Stimulated activated naive CD4-positive, alpha-beta T cell treated with Interleukin-2 at 50 U/mL for 16 hours (primary cell): ENCODE measurements around the gene OPCML.

Experiments used
- DNase-seq: peaks from one replicate; lab custom pipeline; 2025; lab: John Stamatoyannopoulos, UW

OPCML gene

DNA sequence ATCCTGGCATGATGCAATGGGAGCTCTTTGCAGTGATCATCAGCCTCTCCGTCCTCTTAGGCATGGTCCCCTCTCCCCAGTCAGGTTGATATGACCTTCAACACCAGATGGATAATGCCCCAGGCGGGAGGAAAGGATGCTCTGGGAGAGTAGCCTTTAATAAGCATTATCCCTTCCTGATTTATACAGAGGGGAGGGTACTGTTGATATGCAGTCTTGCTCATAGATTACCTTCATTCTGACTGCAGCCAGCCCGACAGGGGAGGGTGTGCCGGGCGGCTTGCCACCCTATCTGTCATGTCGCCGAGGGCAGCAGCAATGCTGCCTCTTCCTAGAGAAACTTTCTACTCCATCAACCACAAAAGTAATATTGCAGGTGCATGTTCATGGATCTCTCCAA lies 497.4 kb downstream of the OPCML start:
- no peak for DNase-seq

DNA sequence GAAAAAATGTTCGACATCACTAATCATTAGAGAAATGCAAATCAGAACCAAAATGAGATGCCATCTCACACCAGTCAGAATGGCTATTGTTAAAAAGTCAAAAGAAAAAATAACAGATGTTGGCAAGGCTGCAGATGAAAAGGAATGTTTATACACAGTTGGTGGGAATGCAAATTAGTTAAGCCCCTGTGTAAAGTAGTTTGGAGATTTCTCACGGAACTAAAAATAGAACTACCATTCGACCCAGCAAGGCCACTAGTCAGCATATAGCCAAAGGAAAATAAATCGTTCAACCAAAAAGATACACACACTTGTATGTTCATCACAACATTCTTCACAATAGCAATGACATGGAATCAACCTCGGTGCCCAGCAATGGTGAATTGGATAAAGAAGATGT lies 503.2 kb downstream of the OPCML start:
- DNase-seq, result no peak

DNA sequence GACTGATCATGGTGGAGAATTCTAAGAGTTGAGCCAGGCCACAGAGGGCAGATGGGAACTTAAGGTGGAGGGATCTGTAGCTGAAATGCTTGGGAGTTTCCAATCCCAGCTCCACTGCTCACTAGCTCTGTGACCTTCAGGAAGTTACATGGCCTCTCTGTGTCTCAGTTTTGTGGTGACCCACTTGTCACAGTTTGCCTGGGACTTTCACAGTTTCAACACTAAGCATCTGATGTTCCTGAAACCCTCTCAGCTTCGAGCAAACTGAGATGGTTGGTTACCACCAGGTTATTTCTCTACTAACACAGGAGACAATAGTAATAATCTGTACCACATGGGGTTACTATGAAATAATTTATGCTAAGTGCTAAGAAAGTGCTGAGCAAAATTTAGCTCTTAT lies 505.3 kb downstream of the OPCML start:
- no peak for DNase-seq

DNA sequence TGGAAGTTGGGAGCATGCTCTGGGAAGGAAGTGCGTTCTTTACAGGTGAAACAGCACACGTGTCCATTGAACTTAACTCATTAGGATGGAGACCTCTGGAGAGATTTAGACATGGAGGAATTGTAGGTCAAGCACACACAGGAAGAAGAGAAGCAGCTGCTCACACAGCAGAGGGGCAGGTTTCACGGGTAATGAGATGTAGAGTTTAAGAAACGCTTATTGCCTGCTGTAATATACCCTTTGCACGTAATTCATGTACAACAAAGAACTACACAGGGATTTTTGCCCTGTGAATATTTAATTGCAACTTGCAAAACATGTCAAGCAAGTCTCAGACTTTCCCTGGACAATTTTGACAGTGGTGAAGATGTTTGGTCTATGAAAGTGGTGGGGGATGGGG lies 508.0 kb downstream of the OPCML start:
- DNase-seq, result no peak

DNA sequence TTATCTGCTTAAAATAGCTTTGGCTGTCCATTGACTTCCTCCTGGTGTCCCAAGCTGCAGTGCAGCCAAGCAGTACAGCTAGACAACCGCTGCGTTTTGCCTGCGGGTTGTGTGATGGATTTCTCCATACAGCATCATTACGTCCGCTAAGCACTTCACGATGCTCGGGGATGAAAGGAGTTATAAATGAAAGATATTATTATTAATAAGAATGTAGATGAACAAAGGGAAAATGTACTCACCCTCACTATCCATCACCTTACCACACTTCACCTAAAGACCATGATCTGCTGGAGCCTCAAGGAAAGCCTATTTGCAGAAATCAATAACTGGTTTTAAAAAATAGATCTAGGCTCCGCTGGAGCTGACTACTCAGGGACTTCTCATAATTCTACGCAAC lies 509.1 kb downstream of the OPCML start:
- no peak for DNase-seq

DNA sequence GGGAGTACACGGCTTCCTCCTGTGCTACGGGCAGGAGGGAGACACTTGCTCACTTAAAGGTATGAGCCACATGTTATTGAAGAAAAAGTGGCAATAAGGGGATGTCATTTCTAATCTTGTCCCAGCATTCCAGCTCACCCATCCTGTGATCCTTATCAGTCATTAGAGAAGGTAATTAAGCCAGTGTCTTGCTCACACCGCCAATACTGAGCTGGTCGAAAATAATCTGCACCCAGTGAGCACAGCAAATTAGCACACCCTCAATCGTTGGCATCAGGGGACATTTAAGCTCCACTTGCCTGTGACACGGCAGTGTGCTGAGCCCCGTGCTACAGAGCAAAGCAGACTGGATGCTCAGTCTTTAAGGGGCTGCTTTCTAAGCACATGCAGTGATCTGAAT lies 510.7 kb downstream of the OPCML start:
- no peak for DNase-seq

DNA sequence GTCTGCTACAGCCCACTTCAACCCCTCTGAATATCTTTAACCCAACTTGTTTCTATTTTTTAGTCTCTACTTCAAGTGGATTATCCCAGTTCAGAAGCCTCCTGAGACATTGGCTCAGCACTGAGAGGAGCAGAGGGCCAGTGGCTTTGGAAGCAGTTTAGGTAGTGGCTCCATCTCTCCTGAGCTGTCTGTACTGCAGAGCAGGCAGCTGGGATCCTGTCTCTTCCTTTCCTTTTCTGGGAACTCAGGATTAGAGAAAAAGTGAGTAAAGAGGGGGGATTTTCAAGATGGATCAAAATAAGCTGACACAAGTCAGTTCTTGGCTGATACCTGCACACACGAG lies 512.0 kb downstream of the OPCML start:
- no peak for DNase-seq

DNA sequence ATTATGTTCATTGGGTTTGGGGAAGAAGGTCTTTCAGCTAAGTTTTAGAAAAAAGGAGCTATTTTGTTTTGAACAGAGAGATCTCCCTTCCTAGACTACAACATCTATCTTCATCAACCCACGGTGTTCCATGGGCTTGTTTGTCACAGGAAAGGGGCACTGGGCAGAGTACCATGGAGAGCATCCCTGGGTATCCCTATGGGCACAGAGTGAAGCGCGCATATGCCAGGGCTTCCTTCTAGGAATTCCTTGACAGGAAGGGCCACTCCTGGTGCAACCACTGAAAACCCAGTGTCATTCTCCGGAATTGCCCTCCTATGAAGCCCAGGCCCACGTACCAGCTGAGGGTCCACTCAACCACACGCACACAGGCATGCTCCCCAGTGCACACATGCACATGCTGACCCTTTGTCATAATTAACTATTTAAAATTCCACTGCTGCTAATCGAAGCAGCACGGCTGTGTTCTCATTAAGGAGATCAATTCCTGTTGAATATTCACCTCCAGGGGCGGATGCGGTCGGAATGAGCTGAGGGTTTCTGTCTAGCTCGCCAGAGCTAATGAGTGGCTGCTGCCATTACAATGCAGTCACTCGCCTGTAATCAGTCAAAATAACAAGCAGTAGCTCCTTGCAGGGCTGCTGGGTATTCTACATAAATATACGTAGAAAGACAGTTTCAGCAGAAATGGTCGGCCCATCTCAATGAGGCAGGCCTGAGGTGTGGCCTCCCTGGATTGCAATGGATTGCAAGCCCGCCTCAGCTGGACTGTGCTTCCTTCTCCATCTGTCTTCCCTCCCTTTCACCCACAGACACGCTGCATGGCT lies 512.5 kb downstream of the OPCML start:
- DNase-seq, result no peak

DNA sequence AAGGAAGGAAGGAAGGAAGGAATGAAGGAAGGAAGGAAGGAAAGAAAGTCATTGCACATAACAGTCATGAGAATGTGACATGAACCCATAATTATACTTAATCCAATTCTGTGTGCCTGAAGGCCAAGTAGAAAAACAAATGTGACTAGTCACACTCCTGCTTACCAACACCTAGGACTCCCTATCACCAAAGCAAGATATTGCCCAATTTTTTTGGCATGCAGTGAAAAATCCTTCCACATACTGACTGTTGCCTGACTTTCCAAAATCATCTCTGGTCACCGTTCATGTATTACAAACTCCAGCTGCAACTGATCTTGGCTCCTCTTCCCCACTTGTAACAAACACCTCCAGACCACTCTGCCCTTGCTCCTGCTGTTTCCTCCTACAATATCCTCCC lies 516.8 kb downstream of the OPCML start:
- no peak for DNase-seq

DNA sequence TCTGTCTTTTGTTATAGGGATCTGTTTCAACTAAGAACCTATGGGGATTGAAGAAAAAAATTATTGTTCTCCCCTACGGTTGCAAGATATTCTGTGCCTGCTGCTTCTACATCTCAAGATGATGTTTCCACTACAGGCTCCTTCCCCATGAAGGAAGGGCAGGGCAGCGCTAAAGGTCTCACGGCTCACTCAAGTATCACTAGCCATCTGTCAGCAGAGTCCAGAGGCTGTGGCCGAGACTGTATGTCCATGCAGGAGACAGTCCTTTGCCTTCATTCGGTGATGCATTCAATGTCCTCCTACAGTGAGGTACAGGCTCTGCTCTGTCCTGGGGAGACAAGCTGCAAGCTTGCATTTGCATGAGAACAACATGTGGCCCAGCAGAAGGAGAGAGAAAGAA lies 518.0 kb downstream of the OPCML start:
- DNase-seq, result no peak

DNA sequence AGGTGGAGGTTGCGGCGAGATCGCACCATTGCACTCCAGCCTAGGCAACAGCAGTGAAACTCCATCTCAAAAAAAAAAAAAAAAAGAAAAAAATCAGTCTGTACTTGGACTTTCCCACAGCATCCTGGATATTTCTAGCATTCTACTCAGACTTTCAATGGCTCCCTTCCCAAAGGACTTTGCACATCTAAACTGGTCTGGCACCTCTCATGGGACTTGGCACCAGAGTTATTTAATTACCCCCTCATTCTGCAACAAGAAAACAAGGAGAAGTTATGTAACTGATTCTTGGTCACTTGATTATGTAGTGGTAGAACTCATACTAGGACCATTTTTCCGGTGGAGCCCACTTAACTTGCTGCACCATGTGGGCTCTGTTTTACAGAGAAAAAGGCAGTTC lies 519.5 kb downstream of the OPCML start:
- no peak for DNase-seq

DNA sequence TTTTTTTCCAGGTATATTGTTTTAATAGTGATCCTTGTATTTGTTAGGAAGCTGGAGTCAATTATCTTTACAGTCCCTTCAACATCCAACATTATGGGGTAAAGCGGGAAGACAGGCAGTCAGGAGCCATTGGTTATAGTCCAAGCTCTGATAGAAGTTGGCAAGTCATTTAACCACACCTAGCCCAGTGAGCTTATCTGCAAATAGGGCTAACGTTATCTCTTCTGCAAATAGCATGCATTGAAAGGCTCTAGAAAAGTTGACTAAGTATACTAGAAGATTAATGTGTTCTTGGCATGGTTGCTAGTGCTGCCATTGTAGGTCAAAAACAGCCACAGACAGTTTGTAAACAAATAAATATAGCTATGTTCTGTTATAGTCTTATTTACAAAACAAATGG lies 520.7 kb downstream of the OPCML start:
- DNase-seq, result no peak

DNA sequence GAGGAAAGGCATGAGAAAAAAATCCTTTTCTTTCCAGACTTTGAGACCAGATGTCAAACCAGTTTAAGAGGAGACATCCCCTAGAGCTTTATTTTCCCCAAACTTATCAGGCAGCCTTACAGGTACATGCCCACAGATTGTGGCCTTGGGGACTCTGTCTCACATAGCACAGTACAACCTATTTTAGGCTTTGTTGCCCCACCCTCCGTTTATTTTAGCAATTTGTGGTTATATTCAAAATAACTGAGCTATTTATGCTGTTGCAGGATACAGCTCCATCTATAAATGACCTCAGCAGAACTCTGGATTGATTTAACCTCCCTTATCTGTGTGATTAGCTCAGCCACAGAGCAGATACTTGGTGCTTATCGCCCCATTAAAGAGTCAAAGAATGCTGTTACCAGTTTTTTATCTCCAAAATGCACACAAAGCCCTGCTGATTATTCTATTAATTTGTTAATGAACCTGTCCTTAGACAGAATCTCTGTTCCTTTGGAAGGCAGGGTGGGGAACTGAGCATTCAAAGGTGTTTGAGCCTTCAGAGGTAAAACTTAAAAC lies 525.2 kb downstream of the OPCML start:
- DNase-seq, result no peak

DNA sequence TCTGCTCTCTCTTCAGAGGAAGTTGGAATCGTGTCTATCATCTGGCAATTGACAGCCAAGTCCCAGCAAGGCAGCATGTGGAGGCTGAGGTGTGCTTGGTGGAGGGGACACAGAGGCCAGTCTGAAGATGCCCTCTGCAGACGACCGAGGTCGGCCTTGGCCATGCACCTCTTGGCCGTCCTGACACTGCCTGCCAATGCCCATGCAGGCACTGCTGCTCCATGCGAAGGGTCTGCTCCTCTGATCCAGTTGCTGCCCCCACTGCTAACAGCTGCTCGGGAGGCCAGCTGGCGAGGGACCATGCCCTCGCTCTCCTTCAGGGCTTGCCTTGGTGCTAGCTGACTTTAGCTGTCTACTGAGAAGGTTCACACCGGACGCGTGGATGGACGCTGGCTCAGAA lies 527.9 kb downstream of the OPCML start:
- no peak for DNase-seq

DNA sequence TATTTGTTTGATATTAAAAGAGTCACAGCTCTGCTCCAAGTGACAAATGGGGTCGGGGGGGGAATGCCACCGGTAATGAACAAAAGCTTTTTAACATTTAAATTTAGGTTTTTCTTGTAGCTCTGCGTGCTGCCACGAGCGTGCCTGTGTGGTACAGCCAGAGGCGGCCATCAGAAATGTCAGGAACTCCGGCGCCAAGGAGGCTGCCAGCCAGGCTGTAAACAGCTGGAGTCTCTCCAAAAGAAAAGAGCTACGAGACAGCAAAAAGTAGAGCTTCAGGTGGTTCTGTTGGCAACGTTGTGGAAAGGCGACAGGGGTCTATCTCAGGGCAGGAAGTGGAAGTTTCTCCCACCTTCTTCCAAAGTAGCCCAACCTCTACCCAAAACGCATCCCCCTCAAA lies 532.8 kb downstream of the OPCML start:
- DNase-seq, result no peak

DNA sequence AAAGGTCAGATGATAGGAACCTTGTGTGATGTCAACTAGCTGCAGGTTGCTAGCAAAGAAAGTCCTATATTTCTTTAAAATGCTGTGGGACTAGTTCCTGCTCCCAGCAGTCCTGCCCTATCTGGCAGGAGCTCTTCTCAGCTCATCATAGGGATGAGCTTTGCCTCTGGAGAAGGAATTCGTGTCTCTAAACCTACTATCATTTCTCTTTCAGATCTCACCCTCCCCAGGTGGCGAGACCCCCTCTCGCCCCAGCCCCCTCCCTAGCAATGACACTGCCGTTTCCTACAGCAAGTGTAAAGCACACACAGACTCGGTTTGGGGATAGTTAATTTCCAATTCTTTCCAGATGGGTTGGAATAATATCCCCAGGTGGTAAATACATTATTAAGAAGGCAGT lies 533.3 kb downstream of the OPCML start:
- no peak for DNase-seq

DNA sequence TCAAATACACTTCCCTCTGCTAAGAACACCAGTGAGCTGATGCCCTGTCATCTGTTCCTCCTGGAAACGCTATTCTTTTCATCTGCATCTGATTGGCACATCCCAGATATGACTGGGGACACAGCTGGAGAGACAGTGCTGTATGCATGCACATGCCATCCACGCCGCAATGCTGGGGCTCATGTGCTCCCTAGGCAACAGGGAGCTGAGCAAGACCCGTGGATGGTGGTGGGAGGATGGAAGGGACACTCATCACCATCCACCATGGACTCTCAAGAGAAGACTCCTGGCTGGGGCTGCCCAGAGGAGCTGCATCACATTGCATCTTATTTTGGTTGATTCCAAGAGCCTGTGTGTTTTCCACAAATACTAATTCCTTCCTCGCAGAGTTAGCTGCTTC lies 534.9 kb downstream of the OPCML start:
- no peak for DNase-seq

DNA sequence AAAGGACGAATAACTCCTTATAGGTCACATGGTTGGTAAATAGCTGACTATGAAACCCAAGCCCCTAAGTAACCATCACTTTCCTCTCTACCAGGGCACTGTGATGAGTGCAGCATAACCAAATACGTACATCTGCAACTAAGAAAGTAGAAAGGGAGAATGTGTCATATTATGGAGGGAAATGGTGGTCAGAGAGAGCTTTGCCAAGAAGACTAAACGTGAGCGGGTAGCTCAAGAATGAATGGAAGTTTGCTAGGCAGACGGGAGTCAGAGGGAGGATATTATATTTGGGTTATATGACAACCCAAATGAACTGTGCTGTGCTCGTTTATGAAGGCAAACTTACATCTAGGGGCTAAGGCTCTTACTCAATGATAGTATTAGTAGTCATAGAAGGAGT lies 537.3 kb downstream of the OPCML start:
- no peak for DNase-seq

DNA sequence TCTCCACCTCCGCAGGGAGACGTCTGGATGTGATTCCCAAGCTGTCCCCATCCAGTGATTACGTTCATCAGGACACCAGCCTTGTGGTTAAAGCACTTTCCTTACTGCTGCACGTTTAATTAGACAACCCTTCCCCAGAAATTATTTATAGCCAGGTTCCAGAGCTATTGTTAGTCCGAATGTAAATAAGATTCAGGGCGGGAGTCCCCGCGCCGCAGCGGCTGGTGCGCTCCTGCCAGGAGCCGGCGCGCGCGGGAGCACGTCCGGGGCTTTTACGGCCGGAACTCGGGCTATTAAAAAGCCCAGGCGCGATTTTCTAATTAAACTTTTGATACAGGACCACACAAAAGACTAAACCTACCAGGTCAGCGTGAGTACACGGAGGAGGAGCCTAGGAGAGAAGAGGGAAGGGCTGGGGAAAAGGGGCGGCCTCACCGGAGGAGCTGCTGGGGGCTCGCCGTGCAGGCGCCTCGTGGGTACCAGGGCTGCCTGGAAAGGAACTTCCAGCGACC lies 538.3 kb downstream of the OPCML start:
- no peak for DNase-seq

DNA sequence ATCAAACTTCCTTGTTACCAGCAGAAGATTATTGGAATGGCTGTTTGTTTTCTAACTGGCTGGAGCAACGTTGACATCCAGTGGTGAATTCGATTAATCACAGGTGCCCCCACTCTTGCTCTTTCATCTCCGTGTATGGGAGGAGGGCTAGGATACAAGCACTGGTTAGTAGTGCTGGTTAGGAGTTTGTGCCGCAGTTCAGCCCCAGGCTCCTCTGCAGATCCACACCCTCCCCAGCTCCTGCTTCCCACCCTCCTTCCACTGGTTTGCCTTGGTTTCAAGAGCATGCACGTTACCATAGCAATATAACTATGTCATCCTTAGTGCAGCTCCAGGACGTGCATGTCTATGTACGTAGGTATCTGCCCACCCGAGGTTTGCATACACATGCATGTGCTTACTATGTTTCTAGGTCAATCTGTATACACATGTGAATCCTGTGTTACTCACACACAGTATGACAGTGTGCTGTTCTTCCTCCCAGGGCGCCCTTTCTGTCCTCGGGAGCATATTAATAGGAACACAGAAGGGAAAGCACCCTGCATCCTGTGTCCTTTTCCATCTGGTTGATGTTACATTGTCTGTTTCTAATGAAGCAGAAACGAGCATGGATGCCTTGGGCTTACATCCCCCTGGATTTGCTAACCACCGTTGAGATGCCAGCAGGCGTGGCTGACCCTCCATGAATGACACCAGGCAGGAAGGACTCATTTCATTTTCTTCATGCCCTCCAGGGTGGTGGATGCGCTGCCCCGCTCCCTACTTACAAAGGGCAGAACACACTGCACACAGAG lies 539.3 kb downstream of the OPCML start:
- no peak for DNase-seq

DNA sequence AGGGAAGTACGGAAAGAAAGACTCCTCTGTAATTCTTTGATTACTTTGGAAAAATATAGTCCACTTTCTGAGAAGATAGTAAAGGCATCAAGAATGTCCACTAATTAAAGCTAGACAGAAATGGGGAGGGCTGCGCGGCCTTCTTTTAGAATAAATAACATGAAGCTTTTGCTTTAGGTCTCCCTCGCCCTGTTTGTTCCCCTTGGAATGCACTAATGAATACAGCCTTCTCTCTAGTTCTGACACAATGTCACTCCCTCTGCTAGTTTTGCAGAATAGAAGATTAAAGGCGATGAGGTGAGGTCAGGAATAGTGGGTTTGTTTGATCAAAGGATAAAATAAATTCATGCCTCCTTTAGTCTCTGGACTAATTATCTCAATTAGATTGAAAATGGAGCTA lies 543.9 kb downstream of the OPCML start:
- DNase-seq, result no peak

DNA sequence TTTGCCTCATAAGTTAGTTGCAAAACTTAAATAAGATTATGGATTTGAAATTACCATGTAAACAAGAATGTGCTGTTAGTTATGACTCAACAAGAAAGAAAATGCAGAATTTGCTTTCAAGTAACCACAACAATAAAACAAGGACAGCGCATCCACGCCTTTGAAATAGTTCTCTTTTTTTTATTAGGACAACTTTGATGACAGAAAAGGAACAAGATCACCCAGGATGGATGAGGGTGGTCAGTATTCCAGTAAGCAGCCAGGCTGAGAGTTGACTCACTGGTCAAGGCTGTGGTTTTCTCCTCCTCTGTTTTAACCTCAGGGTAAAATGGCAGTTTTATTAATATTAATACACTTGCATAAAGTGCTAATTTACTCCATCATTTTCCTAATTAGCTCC lies 544.4 kb downstream of the OPCML start:
- DNase-seq, result no peak

DNA sequence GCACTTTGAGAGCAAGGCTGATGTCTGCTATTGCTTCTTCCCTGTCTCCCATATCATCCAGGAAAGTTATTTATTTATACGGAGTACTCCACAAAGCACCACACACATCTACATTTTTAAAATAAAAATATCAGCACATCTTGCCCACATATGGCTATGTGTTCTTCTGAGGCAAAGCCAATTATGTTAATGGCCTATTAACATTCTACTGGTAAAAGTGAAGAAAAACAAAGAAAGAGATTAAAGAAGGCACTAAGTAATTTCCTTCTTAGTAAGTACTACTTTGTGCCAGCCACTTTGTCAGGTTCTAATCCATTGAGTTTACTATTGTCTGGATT lies 548.7 kb downstream of the OPCML start:
- no peak for DNase-seq
